Measurements from ENCODE around the gene LRRN2. TPM values are rescaled to one million over a fixed set of nuclear protein-coding genes. Genes with fewer than 3 reads are reported as not detected.

The LRRN2 gene
- total RNA-seq, 1 donor from 2014 or later = 6.5 TPM

DNA sequence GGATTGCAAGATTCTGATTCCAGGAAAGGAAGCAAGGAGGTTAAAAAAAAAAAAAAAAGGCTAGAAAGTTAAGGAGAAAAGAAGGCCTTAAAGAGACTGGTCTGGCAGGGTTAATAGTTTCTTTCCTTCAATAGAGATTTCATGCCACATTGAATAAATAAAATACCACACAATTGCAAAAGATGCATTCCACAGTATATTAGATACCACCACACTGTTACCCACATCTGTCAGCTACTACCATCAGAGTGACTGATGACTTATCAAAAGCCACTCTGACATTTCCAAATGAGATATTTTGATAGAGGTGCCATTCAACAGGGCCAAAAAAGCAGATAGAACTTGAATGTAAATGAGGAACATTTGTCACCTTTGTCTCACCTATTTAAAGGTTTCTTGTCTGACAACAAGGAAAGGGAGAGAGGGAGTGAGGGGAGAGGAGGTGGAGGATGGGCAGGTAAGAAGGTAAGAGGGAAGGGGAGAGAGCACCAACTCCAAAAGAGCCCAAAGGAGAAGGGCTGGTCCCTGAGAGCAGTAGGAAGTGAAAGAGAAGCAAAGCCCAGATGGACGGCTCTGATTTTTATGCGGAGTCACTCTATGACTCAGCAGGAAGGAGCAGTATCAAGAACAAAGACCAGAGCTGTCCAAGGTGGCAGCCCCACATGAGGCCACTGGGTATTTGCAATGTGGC, 38.3 kb downstream of the LRRN2 start:
- TF ChIP-seq, protein P1, sequence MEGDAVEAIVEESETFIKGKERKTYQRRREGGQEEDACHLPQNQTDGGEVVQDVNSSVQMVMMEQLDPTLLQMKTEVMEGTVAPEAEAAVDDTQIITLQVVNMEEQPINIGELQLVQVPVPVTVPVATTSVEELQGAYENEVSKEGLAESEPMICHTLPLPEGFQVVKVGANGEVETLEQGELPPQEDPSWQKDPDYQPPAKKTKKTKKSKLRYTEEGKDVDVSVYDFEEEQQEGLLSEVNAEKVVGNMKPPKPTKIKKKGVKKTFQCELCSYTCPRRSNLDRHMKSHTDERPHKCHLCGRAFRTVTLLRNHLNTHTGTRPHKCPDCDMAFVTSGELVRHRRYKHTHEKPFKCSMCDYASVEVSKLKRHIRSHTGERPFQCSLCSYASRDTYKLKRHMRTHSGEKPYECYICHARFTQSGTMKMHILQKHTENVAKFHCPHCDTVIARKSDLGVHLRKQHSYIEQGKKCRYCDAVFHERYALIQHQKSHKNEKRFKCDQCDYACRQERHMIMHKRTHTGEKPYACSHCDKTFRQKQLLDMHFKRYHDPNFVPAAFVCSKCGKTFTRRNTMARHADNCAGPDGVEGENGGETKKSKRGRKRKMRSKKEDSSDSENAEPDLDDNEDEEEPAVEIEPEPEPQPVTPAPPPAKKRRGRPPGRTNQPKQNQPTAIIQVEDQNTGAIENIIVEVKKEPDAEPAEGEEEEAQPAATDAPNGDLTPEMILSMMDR (IDR thresholded peaks at IDR 0.05) = no peak
- intact Hi-C loops (cut with DNase I) = no loop called here

GRCh38 chr1:204645666-204646065, 39.9 kb downstream of the LRRN2 start:
- Histone ChIP-seq H3K4me3 (no peak overlapping the region), H3K9me3 (no peaks in the 10 kb centered on the region), H3K36me3 (no peaks in the 10 kb centered on the region), H3K4me1 (no peaks in the 10 kb centered on the region), H3K27ac (no peak overlapping the region), H3K27me3 (no peaks in the 10 kb centered on the region)
- intact Hi-C loops (cut with DNase I) = no loop called here
- DNase-seq (ENCODE audit: low spot score in 2 of 2) = no peak
- TF ChIP-seq, protein P1 (IDR thresholded peaks at IDR 0.05) = no peak

More for the DNA sequence above, 38.3 kb downstream of the LRRN2 start:
- no peak for DNase-seq (ENCODE audit: low spot score in 2 of 2)
- Histone ChIP-seq H3K4me3 (no peak overlapping the region), H3K4me1 (no peaks in the 10 kb centered on the region), H3K36me3 (no peaks in the 10 kb centered on the region), H3K9me3 (no peaks in the 10 kb centered on the region), H3K27me3 (no peaks in the 10 kb centered on the region), H3K27ac (no peak overlapping the region)

GRCh38 chr1:204645251-204645650, 40.3 kb downstream of the LRRN2 start:
- no peak for DNase-seq (ENCODE audit: low spot score in 2 of 2)
- H3K4me3 ChIP-seq = no peak overlapping the region
- no peaks in the 10 kb centered on the region for H3K27me3 ChIP-seq
- intact Hi-C loops (cut with DNase I) = no loop called here
- no peak overlapping the region for H3K27ac ChIP-seq
- TF ChIP-seq, protein P1 (IDR thresholded peaks at IDR 0.05) = no peak
- no peaks in the 10 kb centered on the region for H3K4me1 ChIP-seq
- no peaks in the 10 kb centered on the region for H3K36me3 ChIP-seq
- no peaks in the 10 kb centered on the region for H3K9me3 ChIP-seq

DNA sequence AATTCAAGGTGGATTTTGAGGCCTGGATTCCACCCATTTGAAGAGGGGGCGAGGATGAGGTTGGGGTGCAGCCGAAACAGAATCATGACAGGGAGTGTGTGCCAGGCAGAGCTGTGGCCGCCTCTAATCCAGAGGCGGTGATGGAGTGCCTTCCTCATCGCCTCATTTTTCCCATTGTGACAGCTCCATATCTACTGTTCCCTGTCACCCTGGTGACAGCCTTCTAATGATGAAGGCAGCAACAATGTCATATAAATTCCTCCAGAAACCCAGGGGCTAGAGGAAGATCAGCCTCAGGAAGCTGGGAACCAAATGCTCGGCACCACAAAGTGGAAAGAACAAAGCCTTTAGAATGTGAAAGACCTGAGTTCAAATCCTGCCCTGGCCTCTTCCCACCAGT, 42.0 kb downstream of the LRRN2 start:
- intact Hi-C loops (cut with DNase I) = no loop called here
- no peak overlapping the region for H3K27ac ChIP-seq
- H3K9me3 ChIP-seq = no peaks in the 10 kb centered on the region
- DNase-seq (ENCODE audit: low spot score in 2 of 2) = no peak
- no peaks in the 10 kb centered on the region for H3K4me1 ChIP-seq
- TF ChIP-seq, protein P1 (IDR thresholded peaks at IDR 0.05) = no peak
- no peaks in the 10 kb centered on the region for H3K36me3 ChIP-seq
- no peak overlapping the region for H3K4me3 ChIP-seq
- no peaks in the 10 kb centered on the region for H3K27me3 ChIP-seq

DNA sequence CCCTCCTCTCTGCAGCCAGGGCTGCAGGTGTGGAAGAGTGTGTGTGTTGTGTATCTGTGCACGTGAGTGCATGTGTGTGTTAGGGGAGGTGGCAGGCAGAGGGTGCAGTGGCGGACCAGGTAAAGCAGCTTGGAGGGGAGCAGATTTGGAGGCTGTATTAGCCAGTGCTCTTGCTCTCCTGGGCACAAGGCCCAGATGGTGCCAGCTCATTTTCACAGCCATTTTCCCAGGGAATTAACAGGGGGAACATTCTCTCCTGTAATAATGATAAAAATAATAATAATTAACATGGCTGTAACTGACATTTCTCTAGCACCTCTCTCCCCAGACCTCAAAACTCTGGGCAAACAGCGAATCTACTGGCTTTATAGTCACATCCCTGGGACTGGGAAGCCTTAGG, 43.6 kb downstream of the LRRN2 start:
- DNase-seq (ENCODE audit: low spot score in 2 of 2) = no peak
- Histone ChIP-seq H3K4me1 (no peaks in the 10 kb centered on the region), H3K36me3 (no peaks in the 10 kb centered on the region), H3K9me3 (no peaks in the 10 kb centered on the region), H3K4me3 (no peak overlapping the region), H3K27ac (no peak overlapping the region), H3K27me3 (no peaks in the 10 kb centered on the region)
- TF ChIP-seq, protein P1 (IDR thresholded peaks at IDR 0.05) = no peak
- intact Hi-C loops (cut with DNase I) = no loop called here

DNA sequence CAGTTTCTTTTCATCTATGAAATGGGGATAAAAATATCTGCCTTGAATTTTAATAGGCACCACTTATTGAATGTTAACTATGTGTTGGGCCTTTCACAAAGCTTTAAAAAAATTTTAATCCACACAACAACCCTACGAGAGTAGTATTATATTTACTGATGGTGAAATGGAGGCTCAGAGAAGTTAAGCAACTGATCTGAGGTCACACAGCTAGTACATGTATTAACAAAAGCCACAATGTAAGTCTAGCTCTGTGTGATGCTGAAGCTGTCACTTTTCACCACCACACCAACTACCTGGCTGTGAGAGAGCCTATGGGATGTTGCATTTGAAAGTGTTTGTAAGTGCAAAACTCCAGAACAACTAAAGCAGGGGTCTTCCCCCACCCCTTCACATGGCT, 44.1 kb downstream of the LRRN2 start:
- Histone ChIP-seq H3K27me3 (no peaks in the 10 kb centered on the region), H3K36me3 (no peaks in the 10 kb centered on the region), H3K4me3 (no peak overlapping the region), H3K9me3 (no peaks in the 10 kb centered on the region), H3K4me1 (no peaks in the 10 kb centered on the region), H3K27ac (no peak overlapping the region)
- DNase-seq (ENCODE audit: low spot score in 2 of 2) = no peak
- TF ChIP-seq, protein P1 (IDR thresholded peaks at IDR 0.05) = no peak
- intact Hi-C loops (cut with DNase I) = no loop called here

Measured in ascending aorta (tissue), 2 donors.